ENCODE results near the gene NADSYN1.

DNA sequence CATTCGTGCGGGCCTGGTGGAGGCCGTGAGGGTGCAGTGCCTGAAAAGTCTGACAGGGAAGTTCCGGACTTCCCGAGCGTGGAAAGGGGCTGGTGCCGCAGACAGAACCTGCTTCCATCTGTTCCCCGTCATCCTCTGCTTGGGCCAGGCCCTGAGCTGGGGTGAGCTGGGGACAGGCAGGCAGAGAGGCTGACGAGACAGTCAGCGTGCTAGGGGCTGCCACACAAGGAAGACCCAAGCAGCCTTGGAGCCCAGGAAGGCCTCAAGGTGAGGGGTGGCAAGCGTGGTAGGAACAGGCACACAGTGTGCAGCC is 25.5 kb downstream of the NADSYN1 start:
- TF ChIP-seq CTCF (IDR thresholded peaks at IDR 0.05) (no peak), POLR2A (IDR thresholded peaks at IDR 0.05) (no peak), POLR2AphosphoS5 (IDR thresholded peaks at IDR 0.05) (no peak)

All from transverse colon (tissue), 4 donors.